Spleen (tissue), 11 donors: Measurements from ENCODE around the gene GRAMD1A. TPM values are rescaled to one million over a fixed set of nuclear protein-coding genes. Genes with fewer than 3 reads are reported as not detected.

Experiments used
- DNase-seq: peaks from one replicate; pipeline ENCODE4 v3.0.0-alpha.2; 2020
- H3K27ac ChIP-seq, 8 donors: fragments of 200-600 bp; sonication (generic) in 7 of 8; 1 replicate in 4 of 8; 2 replicates in 4 of 8; pipeline versions ENCODE4 v1.5.0 to v1.8.0; 2016 to 2021; ENCODE audit warnings: inconsistent platforms in 4 of 8, mild to moderate bottlenecking in 4 of 8, moderate library complexity in 1 of 8
- H3K27me3 ChIP-seq, 7 donors: fragments of 200-600 bp; sonication (generic) in 6 of 7; replicated peaks in 1 of 7; 1 replicate in 4 of 7; 2 replicates in 3 of 7; pipeline versions ENCODE4 v1.5.0 to v1.8.0; 2016 to 2021; ENCODE audit warnings: inconsistent platforms in 3 of 7, mild to moderate bottlenecking in 1 of 7
- H3K36me3 ChIP-seq, 6 donors: fragments of 200-600 bp; sonication (generic) in 5 of 6; 1 replicate in 4 of 6; 2 replicates in 2 of 6; pipeline versions ENCODE4 v1.5.0 to v1.8.0; 2016 to 2021; ENCODE audit warnings: inconsistent platforms in 2 of 6
- H3K4me1 ChIP-seq, 6 donors: fragments of 200-600 bp; sonication (generic) in 5 of 6; 1 replicate in 3 of 6; 2 replicates in 3 of 6; pipeline versions ENCODE4 v1.5.0 to v1.8.0; 2016 to 2021; ENCODE audit warnings: inconsistent platforms in 3 of 6
- H3K4me3 ChIP-seq, 8 donors: fragments of 200-600 bp; sonication (generic) in 7 of 8; 1 replicate in 4 of 8; 2 replicates in 4 of 8; pipeline versions ENCODE4 v1.5.0 to v1.8.0; 2016 to 2021; ENCODE audit warnings: inconsistent platforms in 4 of 8, mild to moderate bottlenecking in 4 of 8, moderate library complexity in 2 of 8
- H3K9me3 ChIP-seq, 8 donors: fragments of 200-600 bp; sonication (generic) in 7 of 8; 1 replicate in 4 of 8; 2 replicates in 4 of 8; pipeline versions ENCODE4 v1.5.0 to v1.8.0; 2016 to 2021; ENCODE audit warnings: inconsistent platforms in 4 of 8
- CTCF ChIP-seq, 11 experiments: fragments of 200-600 bp in 7 of 11; fragments of 450-650 bp in 4 of 11; sonication (generic) in 4 of 11; IDR thresholded peaks in 8 of 11; conservative IDR thresholded peaks in 3 of 11; 1 replicate in 7 of 11; 2 replicates in 4 of 11; pipeline versions ENCODE4 v1.4.0 to v1.8.0; 2016 to 2021; ENCODE audit warnings: antibody characterized with exemption in 11 of 11, inconsistent platforms in 4 of 11, mild to moderate bottlenecking in 1 of 11
- POLR2A ChIP-seq, 3 donors: fragments of 450-650 bp; IDR thresholded peaks; one replicate each; pipeline ENCODE4 v1.5.1; 2017; ENCODE audit warnings: antibody characterized with exemption in 3 of 3, mild to moderate bottlenecking in 1 of 3
- POLR2AphosphoS5 ChIP-seq, 3 donors: sonication (generic); formaldehyde crosslinking; IDR thresholded peaks; one replicate each; pipeline ENCODE4 v1.5.1; 2017; ENCODE audit warnings: antibody characterized with exemption in 3 of 3
- WGBS, 5 donors: extraction: QIAGEN DNeasy Blood & Tissue Kit in 3 of 5; methylation state at CpG; one replicate each; pipeline versions ENCODE4 v1.1.5 to v1.1.7; 2013 to 2018; 5-methylcytosine and 5-hydroxymethylcytosine counted together
- intact Hi-C: fragments of 100-400 bp; cut with DNase I; formaldehyde crosslinking; loops from one replicate; pipeline ENCODE4 v1.15.0; 2023; ENCODE audit warnings: low total_unique reads
- polyA plus RNA-seq, 3 donors: library from polyadenylated mRNA; stranded (reverse); fragments of 200-250 nt; gene quantifications; one replicate each; pipeline ENCODE4 v1.2.1, GENCODE V29; 2013
- total RNA-seq, 7 donors: library from RNA; depleted of rRNA in 3 of 7; stranded (reverse); fragments of >200 nt in 3 of 7; fragmentation: NEBNext Ultra II Directional in 4 of 7; extraction: Animal tissue kit (Norgen Biotek cat#: 25700) in 4 of 7; gene quantifications; one replicate each; pipeline versions ENCODE4 v1.1.0 to v1.2.1, GENCODE V29; 2016 to 2021
- donor health status: healthy with polysubstance abuse.
- donor health status: DM: no; HTN: no; CAD: no; lungs with moderate emphysema.
- donor health status: DM: no; HTN: no; CAD: no.
- donor health status: Bipolar disorder and iron deficiency.
- donor health status: healthy.
- donor health status: DM: no; HTN: no; CAD: no.
- donor health status: DM: yes; HTN: yes; CAD: no.

GRAMD1A gene
- total and polyA plus RNA-seq, 10 donors = 30.0 to 177 (median 101) TPM

GRCh38 chr19:35018379-35018778 is 18.3 kb downstream of the GRAMD1A start:
- peaks cover 16 to 69% (median 42%) of the 10 kb centered on the region in 6 donors for H3K4me1 ChIP-seq
- DNase-seq = no peak
- peaks cover 3 to 100% (median 89%) of the 10 kb centered on the region in 6 donors for H3K36me3 ChIP-seq
- no peak for TF ChIP-seq POLR2AphosphoS5 (IDR thresholded peaks at IDR 0.05)
- no peak for TF ChIP-seq CTCF (IDR thresholded peaks at IDR 0.05 in 8 of 11, conservative IDR thresholded peaks at IDR 0.05 in 3 of 11)
- TF ChIP-seq POLR2A (IDR thresholded peaks at IDR 0.05) = no peak
- H3K4me3 ChIP-seq = no peak overlapping the region
- H3K27me3 ChIP-seq = no peaks in the 10 kb centered on the region
- no peaks in the 10 kb centered on the region for H3K9me3 ChIP-seq
- peak overlapping the region in 1 of 8 donors; percentile 52 for H3K27ac ChIP-seq
- 91 to 100% (median 97%) methylated on average over 4 of the region's 4 CpGs for WGBS, 5 donors
- intact Hi-C loops = no loop called here

GRCh38 chr19:35019144-35019543 is 19.0 kb downstream of the GRAMD1A start:
- TF ChIP-seq POLR2A (IDR thresholded peaks at IDR 0.05) (no peak), CTCF (IDR thresholded peaks at IDR 0.05 in 8 of 11, conservative IDR thresholded peaks at IDR 0.05 in 3 of 11) (no peak), POLR2AphosphoS5 (IDR thresholded peaks at IDR 0.05) (peak in 1 of 3 donors; percentile 63)
- 94 to 96% (median 95%) methylated on average over 17 to 22 of the region's 22 CpGs; no CpG with 5 or more reads in 1 of the 5 donors for WGBS, 5 donors
- DNase-seq = no peak
- Histone ChIP-seq H3K36me3 (peaks cover 6 to 100% (median 95%) of the 10 kb centered on the region in 6 donors), H3K9me3 (no peaks in the 10 kb centered on the region), H3K27ac (no peak overlapping the region), H3K4me3 (no peak overlapping the region), H3K4me1 (peaks cover 9 to 69% (median 39%) of the 10 kb centered on the region in 6 donors), H3K27me3 (no peaks in the 10 kb centered on the region)
- intact Hi-C loops = no loop called here

GRCh38 chr19:35021016-35021415 is 20.9 kb downstream of the GRAMD1A start:
- TF ChIP-seq CTCF (IDR thresholded peaks at IDR 0.05 in 8 of 11, conservative IDR thresholded peaks at IDR 0.05 in 3 of 11) (no peak), POLR2A (IDR thresholded peaks at IDR 0.05) (no peak), POLR2AphosphoS5 (IDR thresholded peaks at IDR 0.05) (no peak)
- H3K4me1 ChIP-seq = peaks cover 0 to 57% (median 25%) of the 10 kb centered on the region in 6 donors
- no peak for DNase-seq
- no peak overlapping the region for H3K4me3 ChIP-seq
- H3K9me3 ChIP-seq = no peaks in the 10 kb centered on the region
- no peaks in the 10 kb centered on the region for H3K27me3 ChIP-seq
- H3K36me3 ChIP-seq = peaks cover 4 to 100% (median 99%) of the 10 kb centered on the region in 6 donors
- intact Hi-C loops = no loop called here
- no peak overlapping the region for H3K27ac ChIP-seq
- 88 to 96% (median 92%) methylated on average over 10 of the region's 10 CpGs for WGBS, 5 donors

GRCh38 chr19:35021596-35021995 is 21.5 kb downstream of the GRAMD1A start:
- TF ChIP-seq POLR2A (IDR thresholded peaks at IDR 0.05) (no peak), POLR2AphosphoS5 (IDR thresholded peaks at IDR 0.05) (peak in 2 of 3 donors; percentile 13 to 33)
- WGBS, 5 donors = 88 to 98% (median 96%) methylated on average over 12 to 25 of the region's 25 CpGs
- Histone ChIP-seq H3K4me3 (no peak overlapping the region), H3K27me3 (no peaks in the 10 kb centered on the region), H3K9me3 (no peaks in the 10 kb centered on the region), H3K27ac (peak overlapping the region in 2 of 8 donors; percentile 42 to 55), H3K4me1 (peaks cover 0 to 51% (median 24%) of the 10 kb centered on the region in 6 donors), H3K36me3 (peaks cover 4 to 100% (median 99%) of the 10 kb centered on the region in 6 donors)
- no peak for DNase-seq
- intact Hi-C loops = no loop called here
